H1 (cell line): ENCODE measurements around the gene ITGAV. TPM values are rescaled to one million over a fixed set of nuclear protein-coding genes. Genes with fewer than 3 reads are reported as not detected.

Source experiments
- CTCF ChIA-PET: fragments of 300-600 bp; sonication (Branson Sonifier 250); formaldehyde crosslinking; loops from one replicate; lab custom pipeline; 2021; ENCODE audit not compliant: partially characterized antibody; lab: Charles Lee
- POLR2A ChIA-PET: fragments of 300-600 bp; sonication (Branson Sonifier 250); formaldehyde crosslinking; loops from one replicate; lab custom pipeline; 2021; ENCODE audit warnings: inconsistent platforms; ENCODE audit not compliant: partially characterized antibody; lab: Charles Lee
- DNase-seq, 2 experiments: peaks; one replicate each; pipeline versions ENCODE4 v3.0.0 to v3.0.0-alpha.2; 2010 to 2022; ENCODE audit warnings: low spot score in 2 of 2, low read depth in 1 of 2, mixed read lengths in 1 of 2
- FAIRE-seq: peaks from 2 replicates; lab custom pipeline; 2011; peaks lifted over from hg19 to GRCh38; lab: Jason Lieb, UNC
- H2AFZ ChIP-seq: 2 replicates; pipeline ENCODE4 v1.8.1; 2012; ENCODE audit warnings: low read length, inconsistent platforms
- H2AK5ac ChIP-seq: 2 replicates; pipeline ENCODE4 v1.6.1; 2013; ENCODE audit warnings: low read depth, low read length
- H2BK120ac ChIP-seq: replicated peaks from 2 replicates; pipeline ENCODE3; 2013; ENCODE audit warnings: low read depth, low read length, inconsistent platforms
- H2BK12ac ChIP-seq: 2 replicates; pipeline ENCODE4 v1.6.1; 2013; ENCODE audit warnings: low read depth, low read length
- H2BK15ac ChIP-seq: 2 replicates; pipeline ENCODE4 v1.6.1; 2013; ENCODE audit warnings: low read length
- H2BK20ac ChIP-seq: 2 replicates; pipeline ENCODE4 v1.6.1; 2013; ENCODE audit warnings: low read length
- H2BK5ac ChIP-seq: 2 replicates; pipeline ENCODE4 v1.6.1; 2013; ENCODE audit warnings: low read depth, low read length
- H3K14ac ChIP-seq: 2 replicates; pipeline ENCODE4 v1.6.1; 2013; ENCODE audit warnings: inconsistent platforms; ENCODE audit not compliant: insufficient read length
- H3K18ac ChIP-seq: 2 replicates; pipeline ENCODE4 v1.6.1; 2013; ENCODE audit warnings: low read length; ENCODE audit errors: extremely low read depth
- H3K23ac ChIP-seq: 2 replicates; pipeline ENCODE4 v1.6.1; 2013; ENCODE audit warnings: inconsistent platforms; ENCODE audit not compliant: insufficient read length
- H3K23me2 ChIP-seq: 2 replicates; pipeline ENCODE4 v1.6.1; 2013; ENCODE audit warnings: low read depth, low read length
- H3K27ac ChIP-seq: 2 replicates; pipeline ENCODE4 v1.6.1; 2011; ENCODE audit warnings: low read depth, low read length, inconsistent platforms
- H3K27me3 ChIP-seq, 4 experiments: replicated peaks in 1 of 4; 1 replicate in 1 of 4; 2 replicates in 3 of 4; pipeline versions ENCODE4 v1.6.1 to v1.8.1; 2011 to 2013; ENCODE audit warnings: low read length in 3 of 4, mild to moderate bottlenecking in 3 of 4, inconsistent platforms in 2 of 4, mixed read lengths in 2 of 4, moderate library complexity in 1 of 4; ENCODE audit not compliant: control insufficient read depth in 3 of 4, insufficient read depth in 3 of 4; ENCODE audit errors: extremely low read depth in 1 of 4
- H3K36me3 ChIP-seq, 4 experiments: 2 replicates each; pipeline versions ENCODE4 v1.6.1 to v1.8.1; 2011 to 2013; ENCODE audit warnings: mild to moderate bottlenecking in 4 of 4, low read length in 3 of 4, moderate library complexity in 2 of 4, control low read depth in 1 of 4, inconsistent platforms in 1 of 4; ENCODE audit not compliant: insufficient read depth in 4 of 4, control insufficient read depth in 2 of 4
- H3K4ac ChIP-seq: replicated peaks from 2 replicates; pipeline ENCODE3; 2013; ENCODE audit warnings: low read length, low read depth, mixed read lengths, inconsistent platforms; ENCODE audit not compliant: insufficient read length
- H3K4me1 ChIP-seq, 4 experiments: replicated peaks in 1 of 4; 1 replicate in 1 of 4; 2 replicates in 3 of 4; pipeline versions ENCODE4 v1.6.1 to v1.8.1; 2011 to 2013; ENCODE audit warnings: low read length in 3 of 4, inconsistent platforms in 2 of 4, mixed read lengths in 1 of 4; ENCODE audit not compliant: insufficient read depth in 4 of 4, control insufficient read depth in 3 of 4
- H3K4me2 ChIP-seq, 2 experiments: 2 replicates each; pipeline versions ENCODE4 v1.6.1 to v1.8.1; 2011 to 2013; ENCODE audit warnings: low read depth in 2 of 2, low read length in 2 of 2, control low read depth in 1 of 2, inconsistent platforms in 1 of 2, mild to moderate bottlenecking in 1 of 2; ENCODE audit not compliant: insufficient read depth in 1 of 2
- H3K4me3 ChIP-seq, 4 experiments: fragments of 200-600, 300-600 bp in 1 of 4; sonication (generic), shearing (Covaris generic), sonication (Bioruptor Twin) in 1 of 4; 2 replicates each; pipeline versions ENCODE4 v1.5.1 to v1.8.1; 2011 to 2016; ENCODE audit warnings: low read length in 4 of 4, low read depth in 3 of 4, control low read depth in 2 of 4, inconsistent platforms in 2 of 4, mild to moderate bottlenecking in 2 of 4, mixed read lengths in 1 of 4, moderate library complexity in 1 of 4; ENCODE audit not compliant: insufficient read depth in 2 of 4; ENCODE audit errors: extremely low read depth in 1 of 4
- H3K56ac ChIP-seq: replicated peaks from 2 replicates; pipeline ENCODE3; 2013; ENCODE audit warnings: low read depth, mild to moderate bottlenecking, mixed read lengths, low read length, inconsistent platforms; ENCODE audit not compliant: insufficient read length
- H3K79me1 ChIP-seq: 2 replicates; pipeline ENCODE4 v1.6.1; 2013; ENCODE audit warnings: low read depth, low read length, control low read depth
- H3K79me2 ChIP-seq, 2 experiments: 2 replicates each; pipeline versions ENCODE4 v1.6.1 to v1.8.1; 2012 to 2013; ENCODE audit warnings: low read length in 2 of 2, mild to moderate bottlenecking in 2 of 2, inconsistent platforms in 1 of 2; ENCODE audit not compliant: insufficient read depth in 2 of 2, control insufficient read depth in 1 of 2
- H3K9ac ChIP-seq, 4 experiments: replicated peaks in 1 of 4; 1 replicate in 1 of 4; 2 replicates in 3 of 4; pipeline versions ENCODE4 v1.6.1 to v1.8.1; 2011 to 2013; ENCODE audit warnings: low read depth in 3 of 4, low read length in 3 of 4, control low read depth in 2 of 4, mild to moderate bottlenecking in 2 of 4, moderate library complexity in 2 of 4, inconsistent platforms in 1 of 4; ENCODE audit errors: extremely low read depth in 1 of 4
- H3K9me3 ChIP-seq, 2 experiments: 2 replicates each; pipeline versions ENCODE4 v1.6.1 to v1.8.1; 2012 to 2013; ENCODE audit warnings: mild to moderate bottlenecking in 2 of 2, moderate library complexity in 2 of 2, control low read depth in 1 of 2, inconsistent platforms in 1 of 2, low read depth in 1 of 2, low read length in 1 of 2, mixed read lengths in 1 of 2; ENCODE audit not compliant: insufficient read depth in 2 of 2
- H4K20me1 ChIP-seq, 2 experiments: replicated peaks in 1 of 2; 2 replicates each; pipeline versions ENCODE3 to v1.8.1; 2011 to 2013; ENCODE audit warnings: inconsistent platforms in 2 of 2, low read length in 2 of 2, mild to moderate bottlenecking in 1 of 2; ENCODE audit not compliant: insufficient read depth in 2 of 2, control insufficient read depth in 1 of 2
- H4K5ac ChIP-seq: 2 replicates; pipeline ENCODE4 v1.6.1; 2013; ENCODE audit warnings: low read length, low read depth, mixed read lengths, inconsistent platforms; ENCODE audit not compliant: insufficient read length
- H4K8ac ChIP-seq: 2 replicates; pipeline ENCODE4 v1.8.0; 2013; ENCODE audit warnings: mild to moderate bottlenecking, moderate library complexity, low read length, inconsistent platforms; ENCODE audit not compliant: insufficient read depth; ENCODE audit errors: extremely low read depth
- H4K91ac ChIP-seq: replicated peaks from 2 replicates; pipeline ENCODE3; 2013; ENCODE audit warnings: low read length, mixed read lengths, inconsistent platforms; ENCODE audit not compliant: insufficient read length
- E2F6 ChIP-seq: IDR thresholded peaks from 2 replicates; pipeline ENCODE4 v1.6.1; 2012; ENCODE audit warnings: inconsistent platforms
- MAFK ChIP-seq: IDR thresholded peaks from 2 replicates; pipeline ENCODE4 v1.6.1; 2012; ENCODE audit warnings: low read depth, mild to moderate bottlenecking, improper control_type of control experiment, low read length
- SP1 ChIP-seq: IDR thresholded peaks from 2 replicates; pipeline ENCODE4 v1.6.1; 2011; ENCODE audit warnings: low read depth, low read length
- WGBS, 2 experiments: shearing (Covaris generic) in 1 of 2; methylation state at CpG; one replicate each; pipeline versions ENCODE4 v1.1.6 to v1.1.7; 2013 to 2015; ENCODE audit warnings: low lambda C conversion rate in 2 of 2, mixed read lengths in 2 of 2, inconsistent platforms in 1 of 2, low coverage in 1 of 2, missing lambda C conversion rate in 1 of 2; ENCODE audit not compliant: insufficient replicate concordance in 2 of 2, insufficient coverage in 1 of 2, insufficient read length in 1 of 2; ENCODE audit errors: extremely low coverage in 1 of 2, missing lambda C conversion rate in 1 of 2; 5-methylcytosine and 5-hydroxymethylcytosine counted together
- polyA plus RNA-seq, 7 experiments: library from polyadenylated mRNA; depleted of rRNA in 3 of 7; stranded (reverse) in 5 of 7; unstranded in 2 of 7; fragments of >200 nt in 5 of 7; fragments of 200-250 nt in 2 of 7; gene quantifications; 1 replicate in 5 of 7; 2 replicates in 1 of 7; 4 replicates in 1 of 7; pipeline versions ENCODE4 v1.2.1 to v1.2.3, GENCODE V29; 2011 to 2013; ENCODE audit warnings: missing spikeins in 2 of 7, mixed read lengths in 2 of 7
- total RNA-seq: library from RNA; stranded (reverse); fragmentation: NEBNext Ultra II Directional; extraction: Animal tissue kit (Norgen Biotek cat#: 25700); gene quantifications from 2 replicates; pipeline ENCODE4 v1.2.1, GENCODE V29; 2021

ITGAV gene
- total and polyA plus RNA-seq, 2 of the 8 experiments (the other 6 are each of a cell fraction or from before 2014, with no cell fraction given), result 11.7 to 42.4 TPM

DNA sequence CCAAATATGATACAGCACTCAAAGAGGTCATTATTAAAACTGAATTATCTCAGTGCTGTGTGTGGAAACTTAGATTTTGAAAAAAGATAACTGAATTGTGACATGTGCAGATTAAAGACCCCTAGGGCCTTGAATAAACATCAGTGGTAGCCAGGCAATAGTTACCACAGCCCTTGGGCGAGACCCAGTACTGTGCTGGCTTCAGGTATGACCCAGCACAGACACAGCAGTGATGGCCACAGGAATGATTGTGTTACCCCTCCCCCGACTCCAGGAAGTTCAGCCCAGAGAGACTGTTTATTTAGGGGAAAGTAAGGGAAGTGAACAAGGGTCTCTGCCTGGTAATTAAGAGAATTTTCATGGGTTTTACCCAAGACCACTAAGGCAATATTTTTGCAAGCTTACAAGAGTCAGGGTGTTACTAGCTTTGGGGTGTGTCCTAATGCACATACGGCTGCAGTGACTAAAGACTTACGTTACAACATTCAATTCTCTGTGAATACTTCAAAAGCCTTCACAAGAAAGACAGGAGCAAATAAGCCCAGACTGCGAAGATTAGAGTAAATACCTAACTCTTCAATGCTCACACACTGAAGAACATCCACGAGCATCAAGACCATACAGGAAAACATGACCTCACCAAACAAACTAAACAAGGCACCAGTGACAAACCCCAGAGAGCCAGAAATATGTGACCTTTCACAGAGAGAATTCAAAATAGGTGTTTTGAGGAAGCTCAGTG is 28.2 kb upstream of the ITGAV start:
- H3K18ac ChIP-seq, result no peak overlapping the region; the same call in 1 of the 2 replicates

More for the DNA sequence above, 28.2 kb upstream of the ITGAV start:
- H2BK120ac ChIP-seq, result peak overlapping the region; percentile 77
- H3K9me3 ChIP-seq, result no peaks in the 10 kb centered on the region
- no peak overlapping the region for H3K4me2 ChIP-seq
- H2BK20ac ChIP-seq, result no peak overlapping the region
- H3K56ac ChIP-seq, result no peak overlapping the region
- H3K4ac ChIP-seq, result no peak overlapping the region
- no peak overlapping the region for H4K8ac ChIP-seq
- no peaks in the 10 kb centered on the region; the same call in 1 of the 2 replicates for H3K23me2 ChIP-seq
- no peaks in the 10 kb centered on the region for H3K79me1 ChIP-seq
- POLR2A ChIA-PET, result no interaction called here
- no peak overlapping the region for H4K91ac ChIP-seq
- H2AK5ac ChIP-seq, result no peak overlapping the region
- H3K14ac ChIP-seq, result no peak overlapping the region
- 90% methylated on average over 6 of the region's 6 CpGs; no CpG with 5 or more reads in 1 of the 2 experiments for WGBS, 2 experiments
- H3K79me2 ChIP-seq, result no peaks in the 10 kb centered on the region
- H4K5ac ChIP-seq, result no peak overlapping the region
- H3K4me1 ChIP-seq, result no peaks in the 10 kb centered on the region
- FAIRE-seq (no peak), DNase-seq (no peak)
- CTCF ChIA-PET, result no interaction called here
- H3K9ac ChIP-seq, result no peak overlapping the region
- peak overlapping the region; percentile 35; the same call in 1 of the 2 replicates for H2BK5ac ChIP-seq
- H2AFZ ChIP-seq, result no peak overlapping the region
- no peak overlapping the region for H3K23ac ChIP-seq
- H3K36me3 ChIP-seq, result no peaks in the 10 kb centered on the region
- TF ChIP-seq E2F6 (no peak), SP1 (no peak), MAFK (no peak)
- no peaks in the 10 kb centered on the region for H4K20me1 ChIP-seq
- H2BK15ac ChIP-seq, result peak overlapping the region; percentile 81; the same call in 1 of the 2 replicates
- H2BK12ac ChIP-seq, result no peak overlapping the region
- H3K27ac ChIP-seq, result no peak overlapping the region
- H3K27me3 ChIP-seq, result no peaks in the 10 kb centered on the region
- no peak overlapping the region for H3K4me3 ChIP-seq
